ENCODE measurements around the gene LRMDA.

LRMDA gene

DNA sequence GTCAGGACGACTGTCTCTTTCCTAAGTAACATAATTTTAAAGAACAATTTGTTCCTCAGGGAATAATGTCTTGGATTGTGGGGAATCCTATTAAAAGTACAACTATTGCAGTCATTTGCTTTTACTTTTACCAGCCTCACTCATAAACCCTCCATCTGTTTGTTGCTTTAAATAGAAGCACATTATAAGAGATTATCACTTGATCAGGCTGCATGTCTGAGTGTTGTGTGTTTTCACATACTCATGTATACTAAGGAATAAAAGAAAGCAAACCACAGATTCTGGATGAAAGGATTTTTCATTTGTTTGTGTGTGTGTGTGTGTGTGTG, 1128.4 kb downstream of the LRMDA start:
- H2AFZ ChIP-seq (ENCODE audit: low read length): no peak overlapping the region
- no peaks in the 10 kb centered on the region for H4K20me1 ChIP-seq (ENCODE audit: insufficient read depth, low read length, poor library complexity, severe bottlenecking)
- H3K79me2 ChIP-seq (ENCODE audit: insufficient read depth, low read length): no peaks in the 10 kb centered on the region
- no peak overlapping the region for H3K4me3 ChIP-seq (ENCODE audit: low read length, poor library complexity, severe bottlenecking)
- no peaks in the 10 kb centered on the region for H3K9me2 ChIP-seq (replicated peaks; ENCODE audit: low read depth, low read length)
- no peak overlapping the region for H3K9ac ChIP-seq (ENCODE audit: low read depth, low read length, poor library complexity, severe bottlenecking)
- H3K4me2 ChIP-seq (ENCODE audit: low read depth, low read length, poor library complexity, severe bottlenecking): no peak overlapping the region
- no peaks in the 10 kb centered on the region for H3F3A ChIP-seq (ENCODE audit: low read depth)
- H3K27me3 ChIP-seq (ENCODE audit: insufficient read depth, low read length, poor library complexity, severe bottlenecking): no peaks in the 10 kb centered on the region
- no peaks in the 10 kb centered on the region for H3K9me3 ChIP-seq (ENCODE audit: insufficient read depth, low read depth, low read length)
- TF ChIP-seq CTCF (conservative IDR thresholded peaks at IDR 0.05; ENCODE audit: low read length): no peak
- TF ChIP-seq EZH2phosphoT487 (IDR thresholded peaks at IDR 0.05; ENCODE audit: borderline replicate concordance): no peak
- no peaks in the 10 kb centered on the region for H3K36me3 ChIP-seq (ENCODE audit: insufficient read depth, low read length)
- H3K4me1 ChIP-seq (ENCODE audit: insufficient read depth, low read length, poor library complexity, severe bottlenecking): peaks cover 5% of the 10 kb centered on the region

DNA sequence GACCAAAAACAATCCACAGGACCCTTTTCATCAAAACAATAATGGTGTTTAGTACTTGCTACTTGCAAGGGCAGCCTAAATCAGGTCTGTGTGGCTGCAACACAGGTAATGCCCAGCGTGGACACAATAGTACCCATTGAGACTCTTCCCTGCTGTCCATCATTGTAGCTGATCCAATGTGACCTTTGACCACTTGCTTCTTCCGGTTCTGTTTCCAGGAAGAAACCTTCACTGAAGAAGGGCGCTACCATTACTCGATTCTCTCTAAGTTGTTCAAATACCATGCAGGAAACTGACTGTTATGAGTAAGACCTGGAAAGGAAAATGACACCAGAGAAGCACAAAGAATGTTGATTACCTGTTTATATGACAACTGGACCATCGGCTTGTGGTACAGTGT, 1128.9 kb downstream of the LRMDA start:
- TF ChIP-seq EZH2phosphoT487 (IDR thresholded peaks at IDR 0.05; ENCODE audit: borderline replicate concordance) (no peak), CTCF (conservative IDR thresholded peaks at IDR 0.05; ENCODE audit: low read length) (no peak)
- Histone ChIP-seq H3K4me2 (ENCODE audit: low read depth, low read length, poor library complexity, severe bottlenecking) (no peak overlapping the region), H3K9ac (ENCODE audit: low read depth, low read length, poor library complexity, severe bottlenecking) (no peak overlapping the region), H2AFZ (ENCODE audit: low read length) (no peak overlapping the region), H3K4me3 (ENCODE audit: low read length, poor library complexity, severe bottlenecking) (no peak overlapping the region), H3K27me3 (ENCODE audit: insufficient read depth, low read length, poor library complexity, severe bottlenecking) (no peaks in the 10 kb centered on the region), H3K36me3 (ENCODE audit: insufficient read depth, low read length) (no peaks in the 10 kb centered on the region), H3K9me3 (ENCODE audit: insufficient read depth, low read depth, low read length) (no peaks in the 10 kb centered on the region), H3F3A (ENCODE audit: low read depth) (no peaks in the 10 kb centered on the region), H3K9me2 (replicated peaks; ENCODE audit: low read depth, low read length) (no peaks in the 10 kb centered on the region), H3K4me1 (ENCODE audit: insufficient read depth, low read length, poor library complexity, severe bottlenecking) (peaks cover 5% of the 10 kb centered on the region), H3K79me2 (ENCODE audit: insufficient read depth, low read length) (no peaks in the 10 kb centered on the region), H4K20me1 (ENCODE audit: insufficient read depth, low read length, poor library complexity, severe bottlenecking) (no peaks in the 10 kb centered on the region)

GRCh38 chr10:76563286-76563685, 1131.9 kb downstream of the LRMDA start:
- Histone ChIP-seq H4K20me1 (ENCODE audit: insufficient read depth, low read length, poor library complexity, severe bottlenecking) (no peaks in the 10 kb centered on the region), H2AFZ (ENCODE audit: low read length) (no peak overlapping the region), H3K36me3 (ENCODE audit: insufficient read depth, low read length) (no peaks in the 10 kb centered on the region), H3K4me2 (ENCODE audit: low read depth, low read length, poor library complexity, severe bottlenecking) (no peak overlapping the region), H3K4me3 (ENCODE audit: low read length, poor library complexity, severe bottlenecking) (no peak overlapping the region), H3K79me2 (ENCODE audit: insufficient read depth, low read length) (no peaks in the 10 kb centered on the region), H3K4me1 (ENCODE audit: insufficient read depth, low read length, poor library complexity, severe bottlenecking) (peaks cover 5% of the 10 kb centered on the region), H3K27me3 (ENCODE audit: insufficient read depth, low read length, poor library complexity, severe bottlenecking) (no peaks in the 10 kb centered on the region), H3K9me2 (replicated peaks; ENCODE audit: low read depth, low read length) (no peaks in the 10 kb centered on the region), H3K9me3 (ENCODE audit: insufficient read depth, low read depth, low read length) (no peaks in the 10 kb centered on the region), H3F3A (ENCODE audit: low read depth) (no peaks in the 10 kb centered on the region), H3K9ac (ENCODE audit: low read depth, low read length, poor library complexity, severe bottlenecking) (no peak overlapping the region)
- TF ChIP-seq EZH2phosphoT487 (IDR thresholded peaks at IDR 0.05; ENCODE audit: borderline replicate concordance): no peak
- TF ChIP-seq CTCF (conservative IDR thresholded peaks at IDR 0.05; ENCODE audit: low read length): no peak

All from Loucy (cell line).